MV-4-11 (cell line): ENCODE data around the gene CCDC6.

Source experiments
- DNase-seq: peaks from one replicate; lab custom pipeline; 2025; lab: John Stamatoyannopoulos, UW

Gene CCDC6

GRCh38 chr10:59851864-59852263, 54.5 kb downstream of the CCDC6 start:
- no peak for DNase-seq

- DNase-seq: no peak
Observed at GRCh38 chr10:59847888-59848287, 58.5 kb downstream of the CCDC6 start.

GRCh38 chr10:59847326-59847725, 59.0 kb downstream of the CCDC6 start:
- no peak for DNase-seq

- DNase-seq: no peak
Observed at GRCh38 chr10:59844436-59844835, 61.9 kb downstream of the CCDC6 start.

GRCh38 chr10:59843748-59844147, 62.6 kb downstream of the CCDC6 start:
- DNase-seq: no peak

- peak; percentile 72 for DNase-seq
Observed at GRCh38 chr10:59839576-59839975, 66.8 kb downstream of the CCDC6 start.

- DNase-seq: no peak
Observed at GRCh38 chr10:59838085-59838789, 68.1 kb downstream of the CCDC6 start.

- no peak for DNase-seq
Observed at GRCh38 chr10:59833810-59834209, 72.5 kb downstream of the CCDC6 start.

GRCh38 chr10:59832506-59832905, 73.8 kb downstream of the CCDC6 start:
- DNase-seq: no peak

- DNase-seq: peak; percentile 55
Observed at GRCh38 chr10:59831658-59832503, 74.5 kb downstream of the CCDC6 start.

GRCh38 chr10:59830601-59831259, 75.6 kb downstream of the CCDC6 start:
- peak; percentile 16 for DNase-seq

GRCh38 chr10:59829601-59830000, 76.8 kb downstream of the CCDC6 start:
- DNase-seq: peak; percentile 86

- DNase-seq: peak; percentile 45
Observed at GRCh38 chr10:59829024-59829423, 77.3 kb downstream of the CCDC6 start.

GRCh38 chr10:59825932-59826331, 80.4 kb downstream of the CCDC6 start:
- no peak for DNase-seq

GRCh38 chr10:59823751-59824150, 82.6 kb downstream of the CCDC6 start:
- no peak for DNase-seq

- no peak for DNase-seq
Observed at GRCh38 chr10:59823111-59823510, 83.2 kb downstream of the CCDC6 start.

GRCh38 chr10:59820471-59820870, 85.9 kb downstream of the CCDC6 start:
- no peak for DNase-seq

- no peak for DNase-seq
Observed at GRCh38 chr10:59819683-59820082, 86.7 kb downstream of the CCDC6 start.

GRCh38 chr10:59819265-59819664, 87.1 kb downstream of the CCDC6 start:
- no peak for DNase-seq

- peak; percentile 97 for DNase-seq
Observed at GRCh38 chr10:59817773-59818172, 88.6 kb downstream of the CCDC6 start.

- no peak for DNase-seq
Observed at GRCh38 chr10:59814878-59815277, 91.5 kb downstream of the CCDC6 start.

GRCh38 chr10:59812519-59813122, 93.7 kb downstream of the CCDC6 start:
- no peak for DNase-seq

- no peak for DNase-seq
Observed at GRCh38 chr10:59809644-59809974, 96.7 kb downstream of the CCDC6 start.
